ENCODE data around the gene ANKS1B.
A peak's percentile ranks its signal among the peaks of the same experiment; 100 is the strongest.

ANKS1B gene

DNA sequence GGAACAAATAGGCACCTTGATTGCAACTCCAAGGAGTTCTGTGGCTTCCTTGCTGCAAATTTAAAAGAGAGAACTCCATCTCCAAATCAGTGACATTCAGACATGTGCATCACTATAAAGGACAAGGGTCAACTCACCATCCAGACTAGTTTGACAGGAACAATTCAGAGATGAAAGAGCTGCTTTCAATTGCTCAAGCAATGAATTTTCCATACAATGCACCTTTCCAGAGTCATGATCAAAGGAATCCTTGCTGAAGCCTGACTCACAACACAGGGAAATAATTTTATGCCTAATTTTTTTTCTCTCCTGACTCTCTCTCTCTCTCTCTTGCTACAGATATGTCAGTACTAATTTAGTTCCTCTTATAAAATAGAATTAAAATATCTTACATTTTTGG is 717.7 kb downstream of the ANKS1B start:
- DNase-seq (ENCODE audit: low spot score) = peak; percentile 38

DNA sequence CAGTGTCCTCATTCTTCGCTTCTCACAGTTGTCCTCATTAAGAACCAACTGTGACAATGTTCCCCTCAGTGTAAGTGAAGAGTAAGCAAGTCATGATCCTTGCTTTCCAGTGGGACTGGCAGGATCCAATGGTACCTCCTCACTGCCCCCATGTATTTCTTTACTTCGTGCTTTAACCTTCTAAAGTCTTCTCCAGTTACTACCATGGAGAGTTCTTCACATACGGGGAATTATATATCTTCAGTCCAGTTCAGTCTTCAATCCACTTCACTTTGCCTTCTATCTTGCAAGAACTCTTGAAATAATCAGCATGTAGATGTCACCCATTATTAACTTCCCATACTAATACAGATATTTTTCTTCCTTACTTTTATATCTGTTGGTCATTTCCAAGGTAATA is 719.1 kb downstream of the ANKS1B start:
- DNase-seq (ENCODE audit: low spot score) = no peak

DNA sequence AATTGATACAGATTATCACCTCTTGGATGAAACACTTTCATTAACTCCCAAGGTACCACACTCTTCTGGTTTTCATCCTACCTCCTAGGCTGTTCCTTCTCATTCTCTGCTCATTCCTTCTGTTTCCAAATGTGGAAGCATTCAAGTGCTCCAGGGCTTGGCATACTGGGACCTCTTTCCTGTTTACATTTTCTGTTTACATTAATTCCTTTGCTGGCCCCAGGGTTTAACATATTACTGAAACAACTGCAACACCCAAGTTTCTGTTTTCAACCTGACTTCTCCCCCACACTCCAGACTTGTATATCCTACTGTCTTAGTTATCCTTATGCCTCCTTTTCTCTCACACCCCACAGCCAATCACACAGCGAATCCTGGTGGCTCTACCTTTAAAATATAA is 723.5 kb downstream of the ANKS1B start:
- no peak for DNase-seq (ENCODE audit: low spot score)

DNA sequence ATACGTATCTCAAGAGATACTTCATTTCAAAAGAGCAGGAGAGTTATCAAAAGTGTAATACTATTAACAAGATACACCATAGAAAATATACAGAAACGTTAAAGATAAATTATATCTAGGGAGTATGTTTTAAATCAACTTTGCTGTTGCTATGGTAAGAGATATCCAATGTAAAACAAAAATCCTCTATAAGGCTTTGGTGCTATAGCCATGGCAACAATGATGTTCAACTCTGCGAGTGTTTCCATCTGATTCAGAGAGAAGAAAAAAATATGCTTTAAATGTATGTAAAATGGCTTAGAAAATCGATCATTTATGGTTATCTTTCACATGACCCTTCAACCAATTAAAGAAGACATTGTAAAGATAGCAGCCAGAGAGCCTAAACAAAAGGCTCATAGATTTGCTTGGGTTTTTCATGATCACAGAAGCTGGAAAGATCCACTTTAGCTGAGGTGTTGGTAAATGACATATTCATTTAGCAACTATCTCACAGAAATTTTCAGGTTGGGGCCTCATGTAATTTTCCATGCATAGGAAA is 724.2 kb downstream of the ANKS1B start:
- no peak for DNase-seq (ENCODE audit: low spot score)

DNA sequence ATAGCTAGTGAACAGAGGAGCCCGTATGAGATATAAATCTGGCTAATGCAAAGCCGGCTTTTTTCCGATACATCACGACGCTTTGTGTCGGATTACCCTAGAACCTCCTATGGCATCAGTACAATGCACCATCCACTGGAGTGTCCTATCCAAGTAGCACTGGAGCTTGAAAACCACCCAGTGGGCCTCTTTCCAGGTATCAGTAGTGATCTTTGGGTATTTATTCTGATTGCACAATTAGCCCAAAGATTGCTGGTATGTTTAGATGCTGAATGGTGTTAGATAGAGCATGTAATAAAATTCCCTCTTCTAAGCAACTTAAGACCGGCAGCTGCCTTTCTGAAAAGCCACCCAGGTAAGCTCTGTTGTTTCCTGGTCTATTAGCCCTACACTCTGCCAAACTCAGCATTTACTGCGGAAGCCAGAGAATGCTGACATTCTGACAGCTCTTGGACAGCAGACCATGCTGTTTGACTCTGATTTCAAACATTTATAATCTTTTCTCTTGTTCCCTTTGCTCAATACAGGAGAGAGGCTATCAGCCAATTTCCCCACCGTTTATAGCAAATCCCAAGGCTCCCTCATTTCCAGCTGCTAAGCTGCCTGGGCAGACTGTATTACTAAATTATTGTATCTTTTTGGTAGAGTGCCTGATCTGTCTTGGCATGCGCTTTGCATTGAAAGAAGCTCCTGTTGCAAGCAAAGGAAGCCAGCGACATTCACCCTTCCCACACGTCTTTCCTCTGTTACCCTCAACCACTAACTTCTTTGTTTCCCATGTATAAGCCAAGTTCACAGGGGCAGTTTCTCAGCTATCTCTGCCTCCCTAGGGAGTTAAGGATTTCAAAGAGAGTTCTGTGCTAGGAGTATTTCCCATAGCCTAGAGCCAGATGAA is 725.4 kb downstream of the ANKS1B start:
- DNase-seq (ENCODE audit: low spot score) = no peak

DNA sequence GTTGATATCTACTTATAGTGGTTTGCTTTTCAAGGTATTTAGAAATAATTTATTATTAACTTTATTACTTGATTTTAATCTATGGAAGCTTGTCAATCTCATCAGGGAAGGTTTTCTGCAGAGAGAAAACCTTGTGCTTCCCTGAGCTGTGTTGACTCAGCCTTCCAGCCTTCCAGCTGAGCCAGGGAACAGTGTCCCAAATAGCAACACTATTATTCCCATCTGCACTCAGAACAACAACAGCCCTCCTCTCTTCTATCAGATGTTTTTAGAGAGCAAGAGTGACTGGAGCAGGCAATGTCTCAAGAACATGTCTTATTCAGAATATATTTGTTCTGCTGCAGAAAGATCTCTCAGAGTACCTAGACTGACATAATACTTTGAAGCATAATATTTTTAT is 727.1 kb downstream of the ANKS1B start:
- no peak for DNase-seq (ENCODE audit: low spot score)

DNA sequence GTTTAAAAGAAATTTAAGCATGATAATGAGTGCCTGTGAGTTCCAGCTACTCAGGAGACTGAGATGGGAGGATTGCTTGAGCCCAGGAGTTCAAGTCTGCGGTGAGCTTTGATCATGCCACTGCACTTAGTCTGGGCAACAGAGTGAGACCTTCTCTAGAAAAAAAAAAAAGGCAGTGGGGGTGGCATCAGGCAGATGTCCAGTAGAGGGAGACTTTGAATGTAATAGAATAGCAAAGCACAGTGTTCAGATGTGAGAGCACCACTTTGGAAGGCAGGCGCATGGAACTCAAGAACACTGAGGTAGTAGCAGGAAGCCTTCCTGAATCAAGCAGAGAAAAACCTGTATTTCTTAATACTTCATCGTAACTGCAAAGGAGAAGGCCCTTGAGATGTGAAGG is 731.7 kb downstream of the ANKS1B start:
- peak; percentile 42 for DNase-seq (ENCODE audit: low spot score)

DNA sequence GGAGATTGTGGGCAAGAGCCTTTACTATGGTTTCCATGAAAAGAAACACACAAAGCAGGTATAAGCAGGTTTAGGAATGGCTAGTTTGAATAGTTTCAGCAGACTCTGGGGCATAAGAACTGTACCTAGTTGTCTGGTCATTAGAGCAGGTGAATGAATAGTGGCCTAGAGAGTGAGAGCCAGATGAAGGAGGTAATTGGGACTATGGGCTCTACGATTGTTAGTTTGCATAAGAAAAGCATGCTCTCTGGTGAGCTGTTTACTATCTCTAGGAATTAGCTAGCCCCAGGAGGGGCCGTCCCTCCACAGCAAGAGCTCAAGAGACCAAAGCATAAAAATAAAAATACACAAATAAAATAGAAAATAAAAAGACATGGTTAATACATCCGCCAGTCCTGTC is 734.6 kb downstream of the ANKS1B start:
- no peak for DNase-seq (ENCODE audit: low spot score)

DNA sequence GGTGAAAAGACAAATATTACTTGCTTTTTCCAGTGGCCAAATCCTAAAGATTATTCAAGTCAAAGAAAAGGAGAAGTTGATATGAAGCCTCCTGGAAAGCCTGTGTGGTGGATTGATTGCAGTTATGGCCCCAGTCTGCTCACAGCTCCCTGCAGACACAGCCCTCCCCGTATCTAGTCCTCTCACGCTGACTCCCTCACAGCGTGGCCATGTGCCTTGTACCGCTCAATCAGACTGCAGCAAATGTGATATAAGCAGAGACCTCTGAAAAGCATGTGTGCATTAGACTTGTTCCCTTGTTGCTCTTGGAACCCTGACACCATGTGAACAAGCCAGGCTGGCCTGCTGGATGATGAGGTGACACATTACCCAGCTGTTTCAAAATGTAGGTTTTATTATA is 735.2 kb downstream of the ANKS1B start:
- DNase-seq (ENCODE audit: low spot score) = no peak

DNA sequence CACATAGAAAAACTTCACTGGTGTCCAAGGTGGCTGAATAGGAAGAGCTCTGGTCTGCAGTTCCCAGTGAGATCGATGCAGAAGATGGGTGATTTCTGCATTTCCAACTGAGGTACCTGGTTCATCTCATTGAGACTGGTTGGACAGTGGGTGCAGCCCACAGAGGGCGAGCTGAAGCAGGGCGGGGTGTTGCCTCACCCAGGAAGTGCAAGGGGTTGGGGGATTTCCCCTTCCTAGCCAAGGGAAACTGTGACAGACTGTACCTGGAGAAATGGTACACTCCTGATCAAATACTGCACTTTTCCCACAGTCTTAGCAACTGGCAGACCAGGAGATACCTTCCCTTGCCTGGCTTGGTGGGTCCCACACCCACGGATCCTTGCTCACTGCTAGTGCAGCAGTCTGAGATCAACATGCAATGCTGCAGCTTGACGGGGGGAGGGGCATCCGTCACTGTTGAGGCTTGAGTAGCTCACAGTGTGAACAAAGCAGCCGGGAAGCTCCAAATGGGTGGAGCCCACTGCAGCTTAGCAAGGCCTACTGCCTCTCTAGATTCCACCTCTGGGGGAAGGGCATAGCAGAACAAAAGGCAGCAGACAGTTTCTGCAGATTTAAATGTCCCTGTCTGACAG is 746.7 kb downstream of the ANKS1B start:
- peak; percentile 68 for DNase-seq (ENCODE audit: low spot score)

DNA sequence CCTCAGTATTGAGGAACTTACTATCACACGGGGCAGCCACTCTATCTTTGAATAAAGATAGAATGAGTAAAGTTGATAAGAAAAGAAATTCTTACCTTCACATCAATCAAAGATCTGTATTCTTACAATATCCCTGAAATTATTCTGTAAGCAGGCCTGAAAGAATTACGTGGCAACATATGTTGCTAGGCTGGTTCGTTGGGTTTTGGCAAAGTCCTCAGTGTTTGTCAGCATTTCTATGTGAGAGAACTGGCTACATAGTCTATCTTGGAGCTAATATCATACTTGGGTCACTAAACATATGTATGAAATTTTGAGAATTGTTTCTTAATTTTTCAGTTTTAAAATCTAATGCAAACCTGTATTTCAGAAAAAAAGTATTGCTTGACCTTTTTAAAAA is 749.4 kb downstream of the ANKS1B start:
- DNase-seq (ENCODE audit: low spot score) = no peak

DNA sequence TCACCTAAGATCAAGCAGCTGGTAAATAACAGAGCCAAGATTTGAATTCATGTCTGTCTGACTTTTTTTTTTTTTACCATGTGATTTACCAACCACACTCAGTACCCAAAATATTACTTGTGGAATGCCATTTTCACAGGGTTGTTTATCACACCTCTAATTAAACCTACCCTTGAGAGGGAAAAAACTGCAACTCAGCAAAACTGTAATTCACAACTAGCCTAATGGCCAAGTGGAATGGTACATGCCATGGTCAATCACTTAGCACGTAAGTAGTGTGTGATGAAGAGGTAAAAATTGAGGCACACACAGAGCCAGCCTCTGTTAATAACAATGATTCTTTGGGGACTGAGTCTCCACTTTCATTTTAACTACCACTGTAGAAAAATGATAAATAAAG is 750.0 kb downstream of the ANKS1B start:
- DNase-seq (ENCODE audit: low spot score) = no peak

DNA sequence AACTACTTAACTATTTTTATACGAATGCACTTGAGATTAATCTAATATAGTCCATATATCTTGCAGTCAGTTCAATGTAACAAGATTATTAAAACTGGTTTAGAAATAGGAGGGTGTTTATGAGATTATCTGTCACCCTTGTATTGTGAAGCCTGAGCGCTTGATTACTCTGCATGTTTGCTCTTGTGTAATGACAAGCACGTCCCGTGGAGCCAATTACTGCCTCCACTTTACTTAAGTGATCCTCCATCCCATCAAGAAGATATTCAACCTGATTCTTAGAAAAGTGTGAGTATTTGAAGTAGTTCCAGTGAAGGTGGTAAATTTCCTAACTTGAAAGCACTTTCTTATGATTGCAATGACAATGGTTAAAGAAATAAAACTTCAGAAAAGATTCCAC is 752.4 kb downstream of the ANKS1B start:
- DNase-seq (ENCODE audit: low spot score) = no peak

DNA sequence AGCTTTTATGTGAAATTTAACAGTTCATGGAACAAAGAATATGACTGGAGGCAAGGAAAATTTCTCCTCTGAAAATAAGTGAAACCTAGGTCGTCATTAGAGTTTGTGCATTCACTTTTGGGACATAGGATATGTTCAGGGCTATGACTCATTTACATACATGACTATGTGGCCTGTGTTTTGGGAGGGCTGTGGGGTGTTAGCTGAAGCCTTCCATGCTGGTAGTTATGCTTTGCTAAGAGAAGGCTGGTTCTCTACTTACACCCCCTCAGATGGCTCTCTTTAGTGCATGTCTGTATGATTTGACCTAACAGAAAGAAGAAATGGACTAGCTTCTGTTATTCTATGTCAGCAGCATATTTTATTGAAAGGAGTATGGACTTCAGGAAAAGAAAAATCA is 753.7 kb downstream of the ANKS1B start:
- no peak for DNase-seq (ENCODE audit: low spot score)

DNA sequence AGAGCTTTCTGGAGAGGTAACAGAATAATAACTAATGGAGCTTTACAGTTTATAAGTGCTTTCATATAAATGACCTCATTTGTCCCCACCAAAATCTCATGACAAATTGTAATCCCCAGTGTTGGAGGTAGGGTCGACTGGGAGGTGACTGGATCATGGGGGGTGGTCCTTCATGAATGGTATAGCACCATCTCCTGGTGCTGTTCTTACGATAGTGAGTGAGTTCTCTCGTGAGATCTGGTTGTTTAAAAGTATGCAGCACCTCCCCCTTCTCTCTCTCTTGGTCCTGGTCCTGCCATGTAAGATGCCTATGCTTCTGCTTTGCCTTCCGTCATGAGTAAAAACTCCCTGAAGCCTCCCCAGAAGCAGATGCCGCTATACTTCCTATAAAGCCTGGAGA is 760.5 kb downstream of the ANKS1B start:
- DNase-seq (ENCODE audit: low spot score) = no peak

DNA sequence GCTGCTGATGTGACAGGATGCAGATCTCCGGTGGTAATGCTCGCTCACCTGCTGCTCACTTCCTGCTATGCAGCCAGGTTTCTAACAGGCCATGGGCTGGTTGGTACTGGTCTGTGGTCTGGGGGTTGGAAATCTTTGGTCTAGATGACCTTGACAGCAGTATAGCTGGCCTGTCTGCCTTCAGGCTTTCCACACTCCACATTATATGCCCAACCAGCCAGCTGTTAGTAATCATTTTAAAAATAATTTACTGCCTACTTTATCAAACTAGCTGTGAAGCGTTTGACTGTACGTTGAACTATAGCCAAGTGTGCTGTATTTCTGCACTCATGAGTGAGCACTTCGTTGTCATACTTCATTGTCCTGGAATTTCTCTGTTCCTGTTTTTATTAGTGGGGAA is 761.2 kb downstream of the ANKS1B start:
- DNase-seq (ENCODE audit: low spot score) = peak; percentile 65

DNA sequence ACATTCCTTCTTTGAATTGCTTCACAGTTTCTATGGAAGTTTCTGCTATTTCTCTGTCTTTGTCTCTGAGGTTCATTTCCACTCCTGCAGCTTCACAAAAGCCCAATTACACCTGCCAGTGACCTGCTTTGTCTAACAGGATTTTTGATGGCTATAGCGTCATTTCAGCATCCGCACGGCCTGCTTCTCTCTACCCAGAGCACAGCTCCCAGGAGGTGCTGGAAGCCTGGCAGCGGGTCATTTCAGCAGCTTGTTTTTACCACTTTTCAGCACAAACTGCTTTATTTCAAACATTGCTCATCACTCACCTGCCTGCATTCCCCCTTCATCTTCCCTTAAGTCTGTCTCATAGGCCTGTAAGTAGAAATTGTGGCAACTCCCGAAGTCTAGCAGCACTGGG is 771.7 kb downstream of the ANKS1B start:
- DNase-seq (ENCODE audit: low spot score) = no peak

DNA sequence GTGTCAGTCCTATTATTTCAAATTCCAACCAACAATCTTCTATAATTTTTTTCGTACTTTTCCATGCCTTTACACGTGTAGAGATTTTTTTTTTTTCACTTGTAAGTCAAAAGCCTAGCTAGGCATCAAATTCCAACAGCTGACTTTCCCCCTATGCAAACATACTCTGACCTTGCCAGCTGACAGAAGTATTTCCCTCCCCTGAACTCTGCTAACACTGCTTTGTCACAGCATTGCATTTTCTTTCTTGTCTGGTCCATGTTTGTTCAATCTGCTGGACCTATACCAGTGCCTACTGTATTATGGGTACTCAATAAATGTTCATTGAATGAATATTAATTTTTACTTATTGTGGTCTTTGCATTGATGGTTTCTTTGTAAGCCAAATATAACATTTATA is 772.5 kb downstream of the ANKS1B start:
- no peak for DNase-seq (ENCODE audit: low spot score)

DNA sequence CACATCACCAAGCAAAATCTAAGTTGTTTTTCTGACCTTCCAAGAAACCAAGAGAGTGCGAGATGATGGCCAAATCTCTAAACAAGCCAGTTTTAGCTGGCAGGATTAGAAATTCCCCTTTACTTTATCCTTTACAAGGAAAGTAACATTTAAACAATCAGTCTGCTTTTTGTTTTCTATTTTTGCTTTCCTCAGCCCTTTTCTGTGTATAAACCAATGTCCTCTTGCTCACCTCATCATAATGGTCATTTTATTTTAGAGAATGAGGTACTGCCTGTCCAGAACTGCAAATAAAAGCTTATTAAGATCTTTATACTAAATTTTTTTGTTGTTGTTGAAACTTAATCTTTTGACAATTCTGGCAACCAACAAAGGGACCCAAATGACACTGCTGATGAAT is 779.6 kb downstream of the ANKS1B start:
- DNase-seq (ENCODE audit: low spot score) = no peak

DNA sequence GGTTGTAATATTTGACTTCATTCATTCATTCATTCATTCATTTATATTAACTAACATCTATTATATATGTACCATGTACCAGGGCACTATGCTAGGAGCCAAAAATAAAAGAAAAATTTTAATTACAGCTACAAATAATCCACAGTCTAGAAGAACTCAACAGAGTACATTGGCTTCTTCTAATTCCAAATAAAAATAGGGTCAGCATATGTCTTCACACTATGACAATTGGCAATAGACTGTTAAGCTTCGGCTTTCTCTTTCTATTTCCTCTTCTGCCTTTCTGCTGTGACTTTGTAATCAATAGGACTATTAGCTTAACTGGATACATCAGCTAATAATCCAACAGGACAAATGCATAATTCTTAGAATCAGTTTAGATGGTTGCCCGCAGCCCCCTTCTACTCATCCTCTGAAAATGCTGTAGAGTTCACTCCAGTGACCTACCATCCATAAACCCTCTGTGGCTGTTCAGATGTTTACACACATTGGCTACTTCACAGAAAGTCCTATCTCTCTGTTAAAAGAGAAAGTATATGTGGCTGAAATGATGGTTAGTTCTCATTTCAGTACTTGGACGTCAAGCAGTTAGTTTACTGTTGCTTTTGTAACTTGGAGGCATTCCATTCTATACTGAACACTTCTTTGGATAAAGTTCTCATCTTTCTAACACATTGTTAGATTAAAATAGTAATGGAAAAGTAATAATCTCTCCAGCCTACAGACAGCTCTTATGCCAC is 782.7 kb downstream of the ANKS1B start:
- no peak for DNase-seq (ENCODE audit: low spot score)

DNA sequence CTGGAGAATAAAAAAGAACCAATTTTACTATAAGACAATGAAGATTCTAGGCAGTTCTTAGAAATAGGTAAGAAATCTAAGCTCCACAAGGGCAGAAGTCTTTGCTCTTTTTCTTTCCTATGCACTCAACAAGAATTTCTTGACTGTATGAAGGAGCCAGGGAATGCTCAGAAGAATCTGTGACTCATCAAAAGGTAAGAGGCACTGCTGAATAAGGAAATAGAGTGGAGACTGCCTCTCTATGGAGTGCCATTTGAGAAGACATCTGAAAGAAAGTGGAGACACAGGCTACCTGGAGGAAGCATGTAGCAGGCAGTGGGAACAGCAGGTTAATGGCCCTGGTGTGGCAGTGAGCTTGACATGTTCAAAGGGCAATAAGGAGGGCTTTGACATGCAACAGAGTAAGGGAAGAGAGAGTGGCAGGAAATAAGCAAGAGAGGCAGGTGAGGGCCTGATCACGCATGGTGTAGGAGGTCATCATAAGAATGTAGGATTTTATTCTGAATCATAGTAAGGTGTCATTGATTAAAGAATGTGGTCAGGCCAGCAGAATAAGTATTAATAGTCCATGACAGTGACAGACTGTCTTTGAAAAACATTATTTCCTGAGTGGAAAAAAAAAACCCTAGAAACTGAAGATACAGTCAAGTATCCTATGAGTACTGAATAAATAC is 783.9 kb downstream of the ANKS1B start:
- peak; percentile 84 for DNase-seq (ENCODE audit: low spot score)

DNA sequence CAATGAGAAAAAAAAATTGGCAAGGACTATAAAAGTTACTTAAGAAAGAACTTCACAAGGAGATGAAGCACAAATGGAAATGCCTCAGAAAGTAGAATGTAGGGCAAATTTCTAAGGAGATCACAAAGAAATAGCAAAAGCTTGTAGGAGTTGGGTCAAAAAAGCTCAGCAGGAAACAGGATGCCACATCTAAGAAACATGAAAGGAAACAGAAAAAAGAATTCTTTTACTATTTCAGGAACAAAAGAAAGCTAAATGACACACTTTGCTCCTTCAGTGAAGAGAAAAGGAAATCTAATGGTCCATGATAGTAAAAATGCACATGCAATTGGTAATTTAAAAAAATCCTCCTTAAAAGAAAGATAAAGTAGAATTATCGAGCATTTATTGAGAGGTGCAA is 789.3 kb downstream of the ANKS1B start:
- DNase-seq (ENCODE audit: low spot score) = no peak
